OCI-LY7 (cell line): ENCODE results near the gene NAALADL2. TPM values are rescaled to one million over a fixed set of nuclear protein-coding genes. Genes with fewer than 3 reads are reported as not detected.

Experiments used
- Bru-seq: library from RNA; stranded (reverse); fragments of 400-500 nt; gene quantifications from one replicate; lab custom pipeline; 2021; lab: Mats Ljungman, UMichigan
- BruChase-seq, 2 experiments: library from RNA; stranded (reverse); fragments of 400-500 nt; gene quantifications; one replicate each; lab custom pipeline; 2021; lab: Mats Ljungman, UMichigan
- BruUV-seq: library from RNA; stranded (reverse); fragments of 400-500 nt; replicated peaks from 2 replicates; lab custom pipeline; 2021; lab: Mats Ljungman, UMichigan
- CTCF ChIA-PET: fragments of 300-600 bp; sonication (Branson Sonifier 250); formaldehyde crosslinking; loops from one replicate; lab custom pipeline; 2022; ENCODE audit warnings: antibody characterized with exemption; ENCODE audit not compliant: unreplicated experiment; lab: Charles Lee
- POLR2A ChIA-PET: fragments of 300-600 bp; sonication (Branson Sonifier 250); formaldehyde crosslinking; loops from one replicate; lab custom pipeline; 2022; ENCODE audit warnings: antibody characterized with exemption; lab: Charles Lee
- DNase-seq: peaks from one replicate; pipeline ENCODE4 v3.0.0-alpha.2; 2015; ENCODE audit warnings: low spot score
- H2AFZ ChIP-seq: fragments of 200-600 bp; sonication (generic), shearing (Covaris generic); 2 replicates; pipeline ENCODE4 v1.6.1; 2014; ENCODE audit warnings: mild to moderate bottlenecking, antibody characterized with exemption, low read length, moderate library complexity
- H3K27ac ChIP-seq: fragments of 200-600 bp; sonication (generic); 2 replicates; pipeline ENCODE4 v1.5.1; 2014; ENCODE audit warnings: mixed run types, low read depth, mild to moderate bottlenecking, moderate library complexity, low read length, inconsistent platforms; ENCODE audit not compliant: poor library complexity, severe bottlenecking
- H3K36me3 ChIP-seq: fragments of 200-600 bp; sonication (generic); 2 replicates; pipeline ENCODE4 v1.6.1; 2014; ENCODE audit warnings: mild to moderate bottlenecking, antibody characterized with exemption, low read length, moderate library complexity, mixed read lengths; ENCODE audit not compliant: insufficient read depth
- H3K4me1 ChIP-seq: fragments of 200-600 bp; sonication (generic); 2 replicates; pipeline ENCODE4 v1.5.1; 2014; ENCODE audit warnings: mild to moderate bottlenecking, low read length; ENCODE audit not compliant: insufficient read depth, poor library complexity, severe bottlenecking
- H3K4me2 ChIP-seq: fragments of 200-600 bp; sonication (generic); 2 replicates; pipeline ENCODE4 v1.6.1; 2014; ENCODE audit warnings: mild to moderate bottlenecking, low read length
- H3K4me3 ChIP-seq: fragments of 200-600 bp; sonication (generic); 2 replicates; pipeline ENCODE4 v1.5.1; 2014; ENCODE audit warnings: mild to moderate bottlenecking, low read depth, low read length; ENCODE audit not compliant: poor library complexity, severe bottlenecking
- H3K79me2 ChIP-seq: fragments of 200-600 bp; sonication (generic); 2 replicates; pipeline ENCODE4 v1.6.1; 2016; ENCODE audit warnings: low read depth, mild to moderate bottlenecking, low read length, moderate library complexity, mixed read lengths; ENCODE audit not compliant: insufficient read depth
- H3K9me2 ChIP-seq: fragments of 200-600 bp; sonication (generic); 2 replicates; pipeline ENCODE4 v1.6.1; 2016; ENCODE audit warnings: mild to moderate bottlenecking, low read length, mixed read lengths; ENCODE audit not compliant: insufficient read depth
- H3K9me3 ChIP-seq: fragments of 200-600 bp; sonication (generic); 2 replicates; pipeline ENCODE4 v1.6.1; 2014; ENCODE audit warnings: mild to moderate bottlenecking, mixed run types, low read length, mixed read lengths
- H4K20me1 ChIP-seq: fragments of 200-600 bp; sonication (generic); 2 replicates; pipeline ENCODE4 v1.6.1; 2014; ENCODE audit warnings: mild to moderate bottlenecking, antibody characterized with exemption, low read length, moderate library complexity, mixed read lengths; ENCODE audit not compliant: insufficient read depth
- EZH2phosphoT487 ChIP-seq: fragments of 200-600 bp; sonication (generic); IDR thresholded peaks from 2 replicates; pipeline ENCODE4 v1.6.1; 2018; ENCODE audit warnings: low read depth, borderline replicate concordance, mild to moderate bottlenecking, mixed run types, antibody characterized with exemption, low read length, moderate library complexity, mixed read lengths
- intact Hi-C: fragments of 100-400 bp; cut with micrococcal nuclease; formaldehyde crosslinking; loops from one replicate; pipeline ENCODE4 v1.10.0; 2022; ENCODE audit not compliant: unreplicated experiment
- long read RNA-seq: library from polyadenylated mRNA; stranded (forward); transcript quantifications from one replicate; pipeline ENCODE4 v2.0.0, GENCODE V29; 2022
- total RNA-seq, 2 experiments: library from RNA; depleted of rRNA in 1 of 2; stranded (reverse); fragments of >200 nt in 1 of 2; shearing (Covaris generic) in 1 of 2; gene quantifications; 2 replicates each; pipeline ENCODE4 v1.2.3, GENCODE V29; 2014 to 2022
- TF ChIP-seq, protein P1 (sequence below): fragments of 200-600 bp; sonication (generic); conservative IDR thresholded peaks from 2 replicates; pipeline ENCODE4 v1.5.1; 2014; ENCODE audit warnings: mild to moderate bottlenecking, antibody characterized with exemption, low read length, moderate library complexity, mixed read lengths

The NAALADL2 gene
- total RNA-seq (2014; rRNA removed; shearing (Covaris generic)) (0.25 and 0.26 TPM in 2 replicates), total RNA-seq (2022) (0.70 TPM in 1 of 2 replicates, not detected in the other), Bru-seq, nascent RNA (percentile 3 among the genes with signal in this experiment), BruChase-seq, experiment 1, labeled RNA remaining after a 6-hour chase (percentile 1 among the genes with signal in this experiment), BruChase-seq, experiment 2, labeled RNA remaining after a 2-hour chase (percentile 2 among the genes with signal in this experiment)
- long read RNA-seq, result 0 reads

GRCh38 chr3:174859114-174859735, at the start of gene NAALADL2:
TSS of gene NAALADL2 (plus strand) at chr3:174859334.
- Histone ChIP-seq H4K20me1 (no peaks in the 10 kb centered on the region), H2AFZ (no peak within 1 kb of the TSS), H3K79me2 (no peaks in the 10 kb centered on the region), H3K4me3 (no peak within 1 kb of the TSS), H3K9me3 (no peaks in the 10 kb centered on the region), H3K4me2 (no peak within 1 kb of the TSS), H3K9me2 (no peaks in the 10 kb centered on the region), H3K27ac (no peak within 1 kb of the TSS), H3K4me1 (no peaks in the 10 kb centered on the region), H3K36me3 (no peaks in the 10 kb centered on the region)
- BruUV-seq, result no TSS peak
- ChIA-PET POLR2A (no interaction called here), CTCF (no interaction called here)
- intact Hi-C loops, result no loop called here
- DNase-seq, result no peak
- TF ChIP-seq, protein P1, sequence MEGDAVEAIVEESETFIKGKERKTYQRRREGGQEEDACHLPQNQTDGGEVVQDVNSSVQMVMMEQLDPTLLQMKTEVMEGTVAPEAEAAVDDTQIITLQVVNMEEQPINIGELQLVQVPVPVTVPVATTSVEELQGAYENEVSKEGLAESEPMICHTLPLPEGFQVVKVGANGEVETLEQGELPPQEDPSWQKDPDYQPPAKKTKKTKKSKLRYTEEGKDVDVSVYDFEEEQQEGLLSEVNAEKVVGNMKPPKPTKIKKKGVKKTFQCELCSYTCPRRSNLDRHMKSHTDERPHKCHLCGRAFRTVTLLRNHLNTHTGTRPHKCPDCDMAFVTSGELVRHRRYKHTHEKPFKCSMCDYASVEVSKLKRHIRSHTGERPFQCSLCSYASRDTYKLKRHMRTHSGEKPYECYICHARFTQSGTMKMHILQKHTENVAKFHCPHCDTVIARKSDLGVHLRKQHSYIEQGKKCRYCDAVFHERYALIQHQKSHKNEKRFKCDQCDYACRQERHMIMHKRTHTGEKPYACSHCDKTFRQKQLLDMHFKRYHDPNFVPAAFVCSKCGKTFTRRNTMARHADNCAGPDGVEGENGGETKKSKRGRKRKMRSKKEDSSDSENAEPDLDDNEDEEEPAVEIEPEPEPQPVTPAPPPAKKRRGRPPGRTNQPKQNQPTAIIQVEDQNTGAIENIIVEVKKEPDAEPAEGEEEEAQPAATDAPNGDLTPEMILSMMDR, result no peak
- TF ChIP-seq EZH2phosphoT487, result no peak

DNA sequence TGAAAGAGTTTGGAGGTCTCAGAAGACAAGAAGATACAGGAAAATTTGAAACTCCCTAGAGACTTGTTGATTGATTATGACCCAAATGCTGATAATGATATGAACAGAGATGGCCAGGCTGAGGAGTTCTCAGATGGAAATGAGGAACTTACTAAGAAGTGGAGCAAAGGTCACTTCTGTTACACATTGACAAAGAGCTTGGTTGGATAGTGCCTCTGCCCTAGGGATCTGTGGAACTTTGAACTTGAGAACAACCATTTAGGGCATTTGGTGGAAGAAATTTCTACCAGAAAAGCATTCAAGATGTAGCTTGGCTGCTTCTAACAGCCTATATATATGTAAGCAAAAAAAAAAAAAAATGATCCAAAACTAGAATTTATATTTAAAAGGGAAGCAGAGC, 48.9 kb upstream of the NAALADL2 start:
- no peak overlapping the region for H3K4me3 ChIP-seq
- DNase-seq, result no peak
- no peaks in the 10 kb centered on the region for H3K4me1 ChIP-seq
- ChIA-PET POLR2A (interaction anchor here (0.5 kb wide), 1 partner anchor 8 kb away, joined by 4 read pairs; no protein-coding TSS in a partner anchor), CTCF (no interaction called here)
- intact Hi-C loops, result no loop called here
- no peak overlapping the region for H3K4me2 ChIP-seq
- TF ChIP-seq EZH2phosphoT487, result no peak
- TF ChIP-seq, protein P1, result no peak
- no peaks in the 10 kb centered on the region for H3K9me2 ChIP-seq
- no peaks in the 10 kb centered on the region for H3K36me3 ChIP-seq
- no peak overlapping the region for H2AFZ ChIP-seq
- BruUV-seq, result no TSS peak
- no peaks in the 10 kb centered on the region for H3K9me3 ChIP-seq
- no peaks in the 10 kb centered on the region for H4K20me1 ChIP-seq
- H3K27ac ChIP-seq, result no peak overlapping the region
- no peaks in the 10 kb centered on the region for H3K79me2 ChIP-seq
